HG03520 (cell line): ENCODE results near the gene CLK2.

Source experiments
- ATAC-seq: cut with Tn5 transposase; IDR thresholded peaks from one replicate; pipeline ENCODE4 v1.9.1; 2021; ENCODE audit warnings: mild to moderate bottlenecking, moderate library complexity; ENCODE audit not compliant: unreplicated experiment

Gene CLK2

DNA sequence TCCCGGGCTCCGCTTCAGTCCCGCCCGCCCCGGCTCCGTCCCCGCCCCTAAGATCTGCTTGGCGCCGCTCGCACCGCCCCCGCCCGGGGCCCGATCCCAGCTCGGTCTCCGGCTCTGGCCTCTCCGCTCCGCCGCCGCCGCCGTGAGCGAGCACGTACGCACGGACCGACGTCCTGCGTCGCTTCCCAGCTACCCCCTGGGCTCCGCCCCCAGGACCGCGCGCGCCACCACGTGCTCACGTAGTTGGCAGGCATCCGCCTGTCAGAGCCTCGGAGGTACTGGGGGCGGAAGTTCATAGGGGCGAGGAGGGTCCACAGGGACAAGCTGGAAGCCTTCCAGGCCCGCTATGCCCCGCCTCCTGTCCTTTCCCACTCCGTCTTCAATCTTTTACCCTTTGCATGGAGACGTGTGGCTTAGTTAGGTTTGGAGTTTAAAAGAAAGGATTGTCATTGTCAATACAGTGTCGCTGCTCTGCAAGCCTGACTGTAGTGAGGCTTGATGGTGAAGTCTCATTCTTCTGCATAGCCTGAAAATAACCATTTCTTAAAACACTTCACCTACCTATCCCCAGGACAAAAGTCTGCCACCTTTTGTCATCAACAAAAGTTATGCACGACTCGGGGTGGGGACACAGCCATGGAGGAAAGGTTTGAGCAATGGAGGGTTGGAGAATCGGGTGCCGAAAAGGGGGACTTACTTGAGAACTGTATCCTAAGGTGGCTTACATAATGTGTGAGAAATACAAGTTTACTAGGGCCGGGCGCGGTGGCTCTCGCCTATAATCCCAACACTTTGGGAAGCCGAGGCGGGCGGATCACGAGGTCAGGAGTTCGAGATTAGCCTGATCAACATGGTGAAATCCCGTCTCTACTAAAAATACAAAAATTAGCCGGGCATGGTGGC, at the start of gene CLK2:
Gene CLK2 (minus strand): TSS at position 162 of the 903 bp plus-strand sequence. CDS start 2,527 bp downstream, outside the sequence.
- ATAC-seq, result peak; percentile 64

DNA sequence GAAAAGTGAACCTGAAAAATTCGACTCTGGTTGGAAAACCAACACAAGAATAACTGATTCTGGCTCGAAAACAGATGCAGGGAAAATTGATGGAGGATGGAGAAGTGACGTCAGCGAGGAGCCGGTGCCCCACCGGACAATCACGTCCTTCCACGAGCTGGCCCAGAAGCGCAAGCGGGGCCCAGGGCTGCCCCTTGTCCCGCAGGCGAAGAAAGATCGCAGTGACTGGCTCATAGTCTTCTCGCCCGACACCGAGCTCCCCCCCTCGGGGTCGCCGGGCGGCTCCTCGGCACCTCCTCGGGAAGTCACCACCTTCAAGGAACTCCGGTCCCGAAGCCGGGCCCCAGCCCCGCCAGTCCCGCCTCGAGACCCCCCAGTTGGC, 49.3 kb upstream of the CLK2 start:
- no peak for ATAC-seq

DNA sequence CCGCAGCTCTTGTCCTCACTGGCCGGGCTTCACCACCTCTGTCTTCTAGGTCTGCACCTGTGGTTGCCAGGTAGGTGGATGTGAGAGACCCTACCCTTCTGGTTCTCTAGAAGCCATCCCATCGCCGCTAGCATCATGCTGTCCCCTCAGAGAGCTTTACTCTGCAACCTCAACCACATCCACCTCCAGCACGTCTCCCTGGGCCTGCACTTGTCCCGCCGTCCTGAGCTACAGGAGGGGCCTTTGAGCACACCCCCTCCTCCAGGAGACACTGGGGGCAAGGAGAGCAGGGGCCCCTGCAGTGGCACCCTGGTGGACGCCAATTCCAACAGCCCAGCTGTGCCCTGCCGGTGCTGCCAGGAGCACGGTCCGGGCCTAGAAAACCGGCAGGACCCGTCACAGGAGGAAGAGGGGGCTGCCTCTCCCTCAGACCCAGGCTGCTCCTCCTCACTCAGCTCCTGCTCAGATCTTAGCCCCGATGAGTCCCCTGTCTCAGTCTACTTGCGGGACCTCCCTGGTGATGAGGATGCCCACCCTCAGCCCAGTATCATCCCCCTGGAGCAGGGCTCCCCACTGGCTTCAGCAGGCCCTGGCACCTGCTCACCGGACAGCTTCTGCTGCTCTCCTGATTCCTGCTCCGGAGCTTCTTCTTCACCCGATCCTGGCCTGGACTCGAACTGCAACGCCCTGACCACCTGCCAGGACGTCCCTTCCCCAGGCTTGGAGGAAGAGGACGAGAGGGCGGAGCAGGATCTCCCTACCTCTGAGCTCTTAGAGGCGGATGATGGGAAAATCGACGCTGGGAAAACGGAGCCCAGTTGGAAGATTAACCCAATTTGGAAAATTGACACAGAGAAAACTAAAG, 48.6 kb upstream of the CLK2 start:
- ATAC-seq, result no peak

DNA sequence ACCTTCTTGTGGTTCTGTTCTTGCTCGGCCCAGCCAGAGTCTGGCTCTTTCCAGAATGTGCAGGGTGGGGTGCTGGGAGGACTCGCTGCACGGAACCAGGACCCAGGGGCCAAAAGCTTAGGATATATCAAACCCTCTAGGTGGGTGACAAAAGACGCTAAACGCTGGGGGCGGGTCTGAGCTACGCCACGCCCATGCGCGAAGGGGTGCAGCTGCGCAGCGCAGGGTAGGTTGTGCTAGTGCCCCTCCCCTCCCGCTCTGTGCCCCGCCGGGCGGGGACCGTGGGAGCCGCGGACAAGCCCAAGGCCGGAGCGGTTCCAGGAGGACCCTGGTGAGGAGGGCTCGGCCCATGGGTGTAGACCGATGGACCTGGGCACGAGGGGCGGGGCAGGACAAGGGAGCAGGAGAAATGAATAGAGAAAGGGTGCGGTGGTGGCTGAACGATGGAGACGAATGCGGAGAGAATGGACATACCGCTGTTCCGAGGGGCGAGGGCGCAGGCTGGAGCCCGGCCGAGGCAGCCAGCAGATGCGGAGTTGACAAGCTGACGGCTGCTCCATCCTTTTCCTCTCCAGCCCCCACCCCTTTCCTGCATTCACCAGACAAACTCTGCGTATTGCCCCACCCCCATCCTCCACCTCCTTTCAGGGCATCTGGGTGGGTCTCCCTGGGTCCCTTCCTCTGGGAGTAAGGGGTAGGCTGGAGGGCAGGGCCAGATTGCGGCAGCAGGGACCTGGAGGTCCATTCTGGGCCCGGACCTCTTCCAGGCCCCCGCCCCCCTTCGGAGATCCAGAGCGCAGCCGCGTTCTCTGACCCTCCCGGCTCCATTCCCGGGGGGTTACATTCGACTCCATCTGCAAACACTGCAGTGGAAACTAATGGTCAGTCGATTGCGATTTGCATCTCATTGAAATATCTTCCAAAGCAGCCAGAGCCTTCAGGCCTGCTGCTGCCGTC, 47.6 kb upstream of the CLK2 start, which contains the start of gene RUSC1:
Gene RUSC1 (plus strand): TSS at position 234 of the 957 bp plus-strand sequence. CDS start 880 bp downstream, outside the sequence.
- no peak for ATAC-seq

DNA sequence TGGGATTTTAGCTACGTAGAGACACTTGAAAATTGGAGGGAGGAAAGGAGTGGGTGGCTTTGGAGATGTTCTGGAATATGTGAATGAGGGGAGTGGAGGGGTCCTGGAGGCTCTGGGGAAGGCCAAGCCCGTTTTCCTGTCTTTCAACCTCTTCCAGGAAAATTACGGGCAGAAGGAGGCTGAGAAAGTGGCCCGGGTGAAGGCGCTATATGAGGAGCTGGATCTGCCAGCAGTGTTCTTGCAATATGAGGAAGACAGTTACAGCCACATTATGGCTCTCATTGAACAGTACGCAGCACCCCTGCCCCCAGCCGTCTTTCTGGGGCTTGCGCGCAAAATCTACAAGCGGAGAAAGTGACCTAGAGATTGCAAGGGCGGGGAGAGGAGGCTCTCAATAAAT, 46.9 kb upstream of the CLK2 start:
- ATAC-seq, result no peak

DNA sequence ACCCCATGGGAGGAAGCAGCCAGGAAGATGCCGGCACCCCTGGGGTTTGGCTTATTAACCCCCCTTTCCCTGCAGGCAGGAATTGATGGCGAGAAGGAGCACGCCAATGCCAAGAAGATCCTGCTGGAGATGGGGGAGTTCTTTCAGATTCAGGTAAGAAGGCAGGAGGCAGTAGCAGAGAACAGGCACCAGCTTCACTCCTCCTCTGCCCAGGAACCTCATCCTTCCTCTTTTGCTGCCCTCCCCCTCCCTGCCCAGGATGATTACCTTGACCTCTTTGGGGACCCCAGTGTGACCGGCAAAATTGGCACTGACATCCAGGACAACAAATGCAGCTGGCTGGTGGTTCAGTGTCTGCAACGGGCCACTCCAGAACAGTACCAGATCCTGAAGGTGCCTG, 46.2 kb upstream of the CLK2 start:
- ATAC-seq, result no peak

DNA sequence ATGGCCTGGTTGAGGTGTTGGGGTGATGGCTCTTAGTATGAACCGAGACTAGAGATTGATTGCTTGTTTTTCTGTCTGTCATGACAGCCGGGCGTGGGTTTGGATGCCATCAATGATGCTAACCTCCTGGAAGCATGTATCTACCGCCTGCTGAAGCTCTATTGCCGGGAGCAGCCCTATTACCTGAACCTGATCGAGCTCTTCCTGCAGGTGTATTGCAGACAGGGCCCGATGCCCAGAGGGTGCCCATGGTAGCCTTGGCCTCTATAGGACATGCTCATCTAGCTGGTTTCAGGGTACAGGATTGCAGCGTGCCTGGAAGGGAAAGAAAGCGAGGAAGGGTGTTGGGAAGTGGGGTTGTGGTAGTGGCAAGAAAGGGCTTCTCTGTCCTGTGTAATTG, 44.8 kb upstream of the CLK2 start:
- no peak for ATAC-seq

DNA sequence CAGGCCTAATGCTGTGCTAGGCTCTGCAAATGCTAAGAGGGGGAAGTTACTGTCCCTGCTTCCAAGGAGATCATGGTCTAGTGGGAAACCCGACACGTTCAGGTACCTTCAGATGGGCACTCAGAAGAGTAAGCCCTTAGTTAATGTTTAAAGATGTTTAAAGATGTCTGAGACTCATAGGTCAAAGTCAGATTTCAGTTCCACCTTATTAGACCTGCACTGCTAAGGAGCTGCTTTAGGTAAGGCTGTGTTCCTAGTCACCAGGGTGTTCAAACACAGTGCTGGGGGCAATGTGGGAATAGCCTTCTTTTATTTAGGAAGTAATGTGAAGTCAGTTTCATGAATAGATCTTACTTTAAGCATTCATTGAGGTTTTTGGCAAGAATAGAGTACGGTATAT, 43.6 kb upstream of the CLK2 start:
- no peak for ATAC-seq

DNA sequence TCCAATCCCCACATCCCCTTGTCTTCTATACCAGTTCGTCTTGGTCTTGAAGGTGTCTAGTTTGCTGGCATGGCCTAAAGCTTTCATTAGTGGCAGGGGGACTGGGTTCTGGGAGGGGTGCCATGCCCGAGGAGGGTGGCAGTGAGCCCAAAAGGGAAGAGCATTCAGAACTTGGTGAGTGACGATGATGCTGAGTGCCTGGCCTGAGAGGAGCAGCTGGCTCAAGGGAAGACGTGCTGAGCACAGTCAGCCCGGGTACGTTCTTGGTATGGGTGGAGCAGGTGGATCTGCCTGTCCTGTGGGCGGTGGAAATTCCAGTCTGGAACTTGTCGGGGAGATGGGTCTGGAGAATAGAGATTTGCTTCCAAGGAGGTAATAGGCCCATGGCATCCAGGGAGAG, 40.0 kb upstream of the CLK2 start:
- no peak for ATAC-seq

DNA sequence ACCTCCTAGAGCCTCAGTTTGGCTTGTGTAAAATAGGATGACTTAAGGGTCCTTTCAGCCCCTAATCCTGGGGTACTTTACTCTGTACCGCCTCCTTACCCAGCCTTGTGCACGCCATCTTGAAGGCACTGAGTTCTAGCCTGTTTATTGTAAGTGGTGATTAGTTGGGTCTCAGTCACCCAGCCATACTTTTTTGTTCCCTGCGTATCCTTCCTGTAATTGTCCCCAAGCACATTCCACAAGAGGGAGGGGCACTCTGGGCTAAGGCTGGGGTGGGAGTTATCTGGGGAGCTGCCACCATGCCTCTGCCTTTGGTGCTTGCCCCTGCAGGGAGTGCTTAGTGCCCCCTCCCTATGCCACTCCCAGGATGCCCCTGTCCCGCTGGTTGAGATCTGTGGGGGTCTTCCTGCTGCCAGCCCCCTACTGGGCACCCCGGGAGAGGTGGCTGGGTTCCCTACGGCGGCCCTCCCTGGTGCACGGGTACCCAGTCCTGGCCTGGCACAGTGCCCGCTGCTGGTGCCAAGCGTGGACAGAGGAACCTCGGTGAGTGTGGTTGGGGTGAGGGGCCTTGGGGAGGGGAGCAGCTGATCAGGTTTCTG, 36.2 kb upstream of the CLK2 start:
- no peak for ATAC-seq

DNA sequence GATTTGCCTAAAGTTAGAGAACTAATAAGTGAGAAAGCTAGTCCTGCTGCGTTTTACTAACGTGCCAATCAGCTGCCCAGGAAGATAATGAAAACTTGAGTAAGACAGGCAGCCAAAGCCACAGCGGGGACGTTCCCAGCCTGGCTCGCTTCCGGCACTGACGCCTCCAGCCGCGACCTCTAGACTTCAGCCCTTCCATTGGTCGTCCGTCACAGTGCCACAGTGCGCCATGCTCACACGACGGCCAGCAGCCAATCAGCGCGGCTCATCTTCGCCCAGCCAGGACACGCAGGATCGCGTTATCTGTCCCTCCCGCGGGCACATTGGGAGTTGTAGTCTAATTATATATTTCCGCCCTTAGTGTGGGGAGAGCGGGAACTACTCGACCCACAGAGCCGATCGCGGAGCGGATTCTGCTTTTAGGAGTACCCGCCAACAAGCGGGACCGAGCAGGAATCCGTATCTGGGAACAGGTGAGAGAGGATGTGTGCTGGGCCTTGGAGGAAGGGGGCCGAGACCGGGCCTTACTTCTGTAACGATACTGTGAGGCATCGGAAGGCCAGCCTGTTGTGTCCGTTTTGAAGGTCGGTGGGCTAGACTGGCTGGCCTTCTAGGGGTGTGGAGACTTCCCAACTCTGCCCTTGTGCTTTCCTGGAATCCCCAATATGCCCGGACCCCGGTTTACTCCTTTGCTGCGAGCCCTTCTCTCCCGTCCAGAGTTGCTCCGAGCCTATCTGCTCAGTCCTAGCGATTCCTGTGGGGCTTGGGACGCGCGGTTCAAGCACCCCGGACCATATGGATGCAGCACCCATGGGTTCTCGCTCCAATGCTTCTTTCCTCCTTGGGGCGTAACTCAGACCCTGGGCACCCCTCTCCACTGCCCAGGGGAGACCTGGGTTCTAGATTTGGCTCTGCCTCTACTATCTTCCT, 35.5 kb upstream of the CLK2 start, which contains the start of gene FDPS:
Gene FDPS (plus strand): TSS at position 374 of the 930 bp plus-strand sequence. CDS start 924 bp downstream, outside the sequence.
- peak; percentile 91 for ATAC-seq

DNA sequence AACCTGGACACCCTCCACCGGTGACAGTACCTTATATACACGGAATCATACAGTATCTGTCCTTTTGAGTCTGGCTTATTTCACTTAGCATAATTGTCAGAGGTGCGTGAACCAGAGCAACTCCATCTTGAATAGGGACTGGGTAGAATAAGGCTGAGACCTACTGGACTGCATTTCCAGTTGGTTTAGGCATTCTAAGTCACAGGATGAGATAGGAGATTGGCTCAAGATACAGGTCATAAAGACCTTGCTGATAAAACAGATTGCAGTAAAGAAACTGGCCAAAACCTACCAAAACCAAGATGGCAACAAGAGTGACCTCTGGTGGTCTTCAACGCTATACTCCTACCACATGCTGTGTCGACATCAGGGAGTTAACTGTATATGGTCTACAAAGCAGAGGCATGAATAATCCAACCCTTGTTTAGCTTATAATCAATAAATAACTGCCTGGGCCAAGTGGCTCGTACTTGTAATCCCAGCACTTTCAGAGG, 34.0 kb upstream of the CLK2 start:
- no peak for ATAC-seq

DNA sequence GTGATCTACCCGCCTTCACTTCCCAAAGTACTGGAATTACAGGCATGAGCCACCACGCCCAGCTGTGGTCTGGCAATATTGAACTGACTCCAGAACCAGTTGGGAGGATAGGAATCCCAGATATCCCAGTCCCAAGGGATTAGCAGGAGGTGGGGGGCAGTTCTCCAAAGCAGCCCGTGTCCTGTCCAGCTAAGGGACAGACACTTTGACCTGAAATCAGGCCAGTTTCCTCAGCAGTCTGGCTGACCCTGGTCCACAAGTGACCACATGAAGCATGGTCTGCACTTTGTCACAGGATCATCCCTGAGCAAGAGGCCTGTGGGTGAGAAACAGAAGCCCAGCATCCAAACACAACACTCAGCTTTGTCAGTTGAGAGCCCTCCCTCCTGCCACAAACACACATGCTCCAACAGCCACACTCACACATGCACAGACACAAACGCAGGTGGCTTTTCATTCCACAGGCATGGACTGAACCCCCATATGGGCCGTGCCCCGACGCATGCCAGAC, 32.6 kb upstream of the CLK2 start:
- ATAC-seq, result no peak

DNA sequence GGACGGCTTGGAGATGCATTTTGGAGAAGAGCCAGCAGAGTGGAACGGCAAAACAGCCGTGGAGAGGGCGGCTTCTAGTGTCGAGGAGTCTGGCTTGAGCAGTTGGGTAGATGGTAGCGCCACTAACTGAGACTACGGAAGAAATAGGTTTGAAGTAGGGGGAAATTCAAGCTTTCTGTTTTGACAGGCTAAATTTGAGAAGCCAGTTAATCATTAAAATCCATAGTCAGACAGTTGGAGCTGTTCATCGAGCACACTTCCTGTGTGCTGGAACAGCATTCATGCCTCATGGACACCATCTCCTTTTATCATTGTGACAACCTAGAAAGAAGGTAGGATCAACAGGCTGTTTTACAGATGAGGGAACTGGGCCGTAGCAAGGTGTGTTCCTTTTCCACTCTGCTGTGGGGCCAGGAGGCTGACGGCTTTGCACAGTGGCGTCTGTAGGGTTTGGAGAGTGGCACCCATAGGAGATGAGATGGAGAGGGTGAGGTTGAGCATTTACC, 31.3 kb upstream of the CLK2 start:
- ATAC-seq, result no peak

DNA sequence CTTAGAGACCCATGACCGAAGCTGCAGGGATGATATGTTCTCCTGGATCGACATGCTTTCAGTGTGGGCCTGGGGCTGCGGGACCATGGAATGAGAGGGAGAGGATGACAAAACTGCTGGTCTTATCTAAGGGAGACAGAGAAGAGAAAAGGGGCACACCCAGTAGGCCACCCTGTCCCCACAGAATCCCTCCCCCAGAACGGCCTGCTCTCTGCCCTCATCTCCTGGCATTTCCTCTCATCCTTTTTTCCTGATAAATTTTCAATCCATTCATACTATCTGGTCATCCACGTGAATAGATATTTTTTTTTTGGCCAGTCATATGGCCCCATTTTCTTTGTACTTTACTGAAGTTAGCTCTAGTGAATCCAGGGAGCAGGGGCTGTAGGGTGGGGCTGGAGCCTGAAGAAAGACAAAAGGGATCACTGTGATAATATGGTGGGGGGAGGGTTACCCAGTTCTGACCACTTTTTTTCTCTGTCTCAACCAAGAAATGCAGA, 28.1 kb upstream of the CLK2 start, which contains the start of gene PKLR:
Gene PKLR (minus strand): TSS at position 97 of the 500 bp plus-strand sequence. CDS start 43 bp downstream, at position 54.
- ATAC-seq, result no peak

DNA sequence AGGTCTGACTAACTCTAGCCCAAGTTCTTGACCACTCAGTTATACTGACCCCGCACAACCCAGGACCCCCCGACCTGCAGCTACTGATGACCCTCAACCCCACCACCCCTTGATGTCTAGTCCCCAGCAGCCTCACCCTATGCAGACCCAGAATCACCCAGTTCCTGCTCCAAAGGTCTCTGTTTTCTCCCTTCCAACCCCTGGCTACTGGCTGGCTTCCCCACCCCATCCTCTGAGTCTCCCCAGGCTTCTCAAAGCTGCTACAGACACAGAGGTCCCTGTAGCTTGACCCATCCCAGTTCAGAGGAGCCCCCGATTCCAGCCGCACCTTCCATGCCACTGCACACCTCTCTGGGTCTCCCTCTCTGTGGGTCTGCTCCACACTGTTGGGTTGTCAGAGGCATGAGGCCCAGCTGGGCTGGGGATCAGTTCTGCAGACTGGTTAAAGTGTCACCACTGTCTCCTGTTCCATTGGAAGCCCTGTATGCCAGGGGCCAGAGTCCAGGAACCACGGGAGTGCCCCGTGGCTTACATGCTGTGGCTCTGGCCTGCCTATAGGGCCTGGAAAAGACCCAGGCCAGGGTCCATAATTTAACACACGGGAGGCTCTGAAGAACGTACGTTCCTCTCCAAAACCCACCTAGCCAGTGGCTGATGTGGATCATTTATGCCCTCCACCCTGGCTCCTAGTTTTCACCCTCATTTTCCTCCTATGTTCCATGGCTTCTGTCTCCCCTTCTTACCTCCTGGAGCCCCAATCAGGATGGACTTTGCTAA, 27.4 kb upstream of the CLK2 start:
- no peak for ATAC-seq

DNA sequence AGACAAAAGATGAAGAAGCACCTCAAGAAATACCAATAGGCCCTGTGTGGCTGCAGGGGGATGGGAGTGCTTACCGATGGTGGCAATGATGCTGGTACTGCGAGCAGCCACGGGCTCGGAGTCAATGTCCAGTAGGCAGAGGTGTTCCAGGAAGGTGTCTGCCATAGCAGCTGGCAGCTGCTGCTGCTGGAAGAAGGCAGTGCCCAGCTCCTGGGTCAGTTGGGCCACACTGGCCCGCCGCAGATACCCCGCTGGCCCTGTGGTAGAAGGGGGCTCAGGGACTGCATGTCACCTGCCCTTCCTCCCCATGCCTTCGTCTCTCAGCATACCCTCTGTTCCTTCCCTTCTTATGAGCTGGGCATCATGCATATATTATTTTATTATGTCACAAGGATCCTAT, 26.7 kb upstream of the CLK2 start:
- no peak for ATAC-seq
